B cell (primary cell): ENCODE data around the gene SLC7A5. TPM values are rescaled to one million over a fixed set of nuclear protein-coding genes. Genes with fewer than 3 reads are reported as not detected.

Source experiments
- ATAC-seq: fragments of 200-7000 bp; cut with Tn5 transposase; one replicate; pipeline ENCODE4 v1.10.0; 2021; ENCODE audit warnings: low read depth, mild to moderate bottlenecking, moderate number of reproducible peaks, moderate library complexity
- CTCF ChIA-PET: fragments of 350-600 bp; sonication (Branson Sonifier 250); formaldehyde crosslinking; loops from one replicate; lab custom pipeline; 2021; ENCODE audit warnings: antibody characterized with exemption, inconsistent platforms; lab: Charles Lee
- POLR2A ChIA-PET: fragments of 350-600 bp; sonication (Branson Sonifier 250); formaldehyde crosslinking; loops from one replicate; lab custom pipeline; 2021; ENCODE audit warnings: antibody characterized with exemption; lab: Charles Lee
- DNase-seq: peaks from one replicate; pipeline ENCODE4 v3.0.0; 2013
- H2AFZ ChIP-seq: 2 replicates; pipeline ENCODE4 v1.6.1; 2012; ENCODE audit warnings: mild to moderate bottlenecking, low read depth, low read length; ENCODE audit not compliant: insufficient read depth, poor library complexity, severe bottlenecking
- H3K27ac ChIP-seq, 2 donors: 1 replicate in 1 of 2; 2 replicates in 1 of 2; pipeline ENCODE4 v1.5.1; 2012 to 2013; ENCODE audit warnings: low read length in 2 of 2, mild to moderate bottlenecking in 2 of 2, moderate library complexity in 1 of 2
- H3K27me3 ChIP-seq, 4 experiments: fragments of 200-600 bp in 1 of 4; sonication (generic) in 1 of 4; replicated peaks in 1 of 4; 1 replicate in 2 of 4; 2 replicates in 2 of 4; pipeline versions ENCODE4 v1.6.1 to v1.7.0; 2013 to 2016; ENCODE audit warnings: low read length in 3 of 4, mild to moderate bottlenecking in 2 of 4, mixed read lengths in 1 of 4, moderate library complexity in 1 of 4; ENCODE audit not compliant: insufficient read depth in 4 of 4, control insufficient read depth in 3 of 4; ENCODE audit errors: control extremely low read depth in 1 of 4
- H3K36me3 ChIP-seq, 2 experiments: replicated peaks in 1 of 2; 1 replicate in 1 of 2; 2 replicates in 1 of 2; pipeline versions ENCODE4 v1.6.1 to v1.7.1; 2013; ENCODE audit warnings: low read length in 1 of 2; ENCODE audit not compliant: insufficient read depth in 2 of 2, control insufficient read depth in 1 of 2; ENCODE audit errors: control extremely low read depth in 1 of 2, extremely low read depth in 1 of 2
- H3K4me1 ChIP-seq, 2 donors: fragments of 200-600 bp in 1 of 2; sonication (generic) in 1 of 2; 1 replicate in 1 of 2; 2 replicates in 1 of 2; pipeline versions ENCODE4 v1.5.1 to v1.6.1; 2013 to 2017; ENCODE audit warnings: low read length in 2 of 2; ENCODE audit not compliant: control insufficient read depth in 2 of 2, insufficient read depth in 2 of 2
- H3K4me2 ChIP-seq: replicated peaks from 2 replicates; pipeline ENCODE3; 2012; ENCODE audit warnings: mild to moderate bottlenecking, low read depth, low read length; ENCODE audit not compliant: poor library complexity, severe bottlenecking
- H3K4me3 ChIP-seq, 5 experiments: fragments of 200-600 bp in 1 of 5; sonication (generic) in 1 of 5; 1 replicate in 3 of 5; 2 replicates in 2 of 5; pipeline versions ENCODE4 v1.5.1 to v1.7.0; 2011 to 2016; ENCODE audit warnings: low read length in 4 of 5, mild to moderate bottlenecking in 4 of 5, low read depth in 2 of 5, control low read depth in 1 of 5, moderate library complexity in 1 of 5; ENCODE audit not compliant: insufficient read depth in 1 of 5; ENCODE audit errors: control extremely low read depth in 1 of 5, extremely low read depth in 1 of 5
- H3K79me2 ChIP-seq: fragments of 200-600 bp; sonication (generic); one replicate; pipeline ENCODE4 v1.6.0; 2016; ENCODE audit warnings: low read length; ENCODE audit not compliant: control insufficient read depth, insufficient read depth
- H3K9ac ChIP-seq: fragments of 200-600 bp; sonication (generic); 2 replicates; pipeline ENCODE4 v1.6.1; 2017; ENCODE audit warnings: mild to moderate bottlenecking, low read length, moderate library complexity
- H3K9me3 ChIP-seq, 3 donors: one replicate each; pipeline versions ENCODE4 v1.6.1 to v1.7.1; 2013; ENCODE audit warnings: low read length in 2 of 3; ENCODE audit not compliant: control insufficient read depth in 2 of 3, insufficient read depth in 1 of 3; ENCODE audit errors: control extremely low read depth in 1 of 3
- H4K20me1 ChIP-seq: 2 replicates; pipeline ENCODE4 v1.6.0; 2012; ENCODE audit warnings: mild to moderate bottlenecking, low read length; ENCODE audit not compliant: insufficient read depth, control insufficient read depth, poor library complexity, severe bottlenecking
- H3K27ac Mint-ChIP-seq: one replicate; pipeline ENCODE4 v1.8.0; 2021; ENCODE audit warnings: mixed read lengths
- H3K27me3 Mint-ChIP-seq: one replicate; pipeline ENCODE4 v1.8.0; 2021; ENCODE audit warnings: mixed read lengths
- H3K4me1 Mint-ChIP-seq: one replicate; pipeline ENCODE4 v1.8.0; 2021; ENCODE audit warnings: mixed read lengths
- H3K4me3 Mint-ChIP-seq: one replicate; pipeline ENCODE4 v1.8.0; 2021; ENCODE audit warnings: mixed read lengths
- H3K9me3 Mint-ChIP-seq: one replicate; pipeline ENCODE4 v1.8.0; 2022; ENCODE audit warnings: mixed read lengths; ENCODE audit not compliant: insufficient read depth
- EZH2 ChIP-seq: IDR thresholded peaks from 2 replicates; pipeline ENCODE4 v1.6.1; 2012; ENCODE audit warnings: borderline replicate concordance, low read depth, mild to moderate bottlenecking, moderate library complexity, low read length; ENCODE audit not compliant: insufficient read depth, poor library complexity, severe bottlenecking
- WGBS: methylation state at CpG from one replicate; pipeline ENCODE4 v1.1.5; 2013; ENCODE audit warnings: missing lambda C conversion rate; ENCODE audit not compliant: insufficient coverage; 5-methylcytosine and 5-hydroxymethylcytosine counted together
- intact Hi-C: fragments of 100-400 bp; cut with micrococcal nuclease; formaldehyde crosslinking; loops from one replicate; pipeline ENCODE4 v1.10.0; 2022
- polyA plus RNA-seq: library from polyadenylated mRNA; depleted of rRNA; stranded (reverse); fragments of >200 nt; gene quantifications from 2 replicates; pipeline ENCODE4 v1.2.3, GENCODE V29; 2012
- total RNA-seq, 2 donors: library from RNA; stranded (reverse); fragments of 120-200 nt in 1 of 2; gene quantifications; 1 replicate in 1 of 2; 2 replicates in 1 of 2; pipeline versions ENCODE4 v1.2.3 to v1.2.4, GENCODE V29; 2013 to 2022
- TF ChIP-seq, protein P1 (sequence below): fragments of 200-600 bp; IDR thresholded peaks from one replicate; pipeline ENCODE4 v1.8.0; 2022; ENCODE audit warnings: antibody characterized with exemption, mild to moderate bottlenecking

The SLC7A5 gene
- total and polyA plus RNA-seq, 2 donors (not counting 1 experiment from before 2014, with no cell fraction given), result 2.5 to 20.9 TPM

DNA sequence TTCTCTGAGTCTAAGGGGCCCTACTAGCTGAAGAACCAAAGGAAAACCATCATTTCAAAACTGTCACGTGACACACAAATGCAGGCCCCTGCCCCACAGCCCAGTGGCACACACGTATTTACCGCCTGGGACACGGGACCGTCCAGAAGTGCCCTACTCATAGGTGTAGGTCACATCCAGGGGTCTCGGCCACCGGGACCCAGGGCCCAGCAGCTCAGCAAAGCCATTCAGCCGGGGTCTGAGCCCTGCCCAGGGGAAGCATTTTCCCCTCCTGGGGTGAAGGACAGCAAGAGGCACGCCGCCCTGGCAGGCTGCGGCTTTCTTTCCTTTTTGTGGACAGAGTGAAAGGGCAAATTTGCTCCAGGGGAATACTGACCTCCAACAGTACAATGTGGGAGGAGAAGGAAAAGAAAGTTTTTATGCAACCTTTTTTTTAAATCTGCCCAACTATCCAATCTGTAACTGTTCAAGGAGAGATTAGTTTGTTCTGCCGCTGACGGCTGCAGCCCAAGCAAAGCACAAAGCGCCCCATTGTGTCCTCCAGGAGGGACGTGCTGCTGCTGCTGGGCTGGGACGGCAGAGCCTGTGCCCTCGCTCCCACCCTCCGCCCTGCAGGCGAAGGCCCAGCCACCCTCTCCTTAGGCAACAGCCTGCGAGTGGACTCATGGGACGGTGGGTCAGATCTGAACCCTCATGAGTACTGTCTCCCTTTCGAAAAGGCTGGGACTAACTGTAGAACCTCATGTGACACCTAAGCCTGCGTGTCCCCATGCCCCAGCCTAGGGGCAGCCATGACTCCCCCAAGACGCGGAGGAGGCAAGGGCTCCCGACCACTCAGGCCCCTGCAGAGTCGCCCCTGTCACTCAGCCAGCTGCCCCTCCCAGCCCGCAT is 21.3 kb downstream of the SLC7A5 start:
- Mint-ChIP-seq H3K27me3 (no peaks in the 10 kb centered on the region), H3K4me3 (no peak overlapping the region), H3K27ac (no peak overlapping the region), H3K4me1 (peaks cover 11% of the 10 kb centered on the region), H3K9me3 (no peaks in the 10 kb centered on the region)
- intact Hi-C loops, result no loop called here
- ATAC-seq (no peak), DNase-seq (no peak)
- Histone ChIP-seq H3K9me3 (no peaks in the 10 kb centered on the region), H3K79me2 (peaks cover 11% of the 10 kb centered on the region), H3K36me3 (peaks cover 0 to 2% of the 10 kb centered on the region in 2 experiments), H3K4me2 (no peak overlapping the region), H3K9ac (no peak overlapping the region), H4K20me1 (no peaks in the 10 kb centered on the region), H3K4me3 (no peak overlapping the region), H3K27me3 (no peaks in the 10 kb centered on the region), H3K4me1 (peaks cover 0 to 14% of the 10 kb centered on the region in 2 donors), H3K27ac (no peak overlapping the region), H2AFZ (no peak overlapping the region)
- TF ChIP-seq, protein P1, sequence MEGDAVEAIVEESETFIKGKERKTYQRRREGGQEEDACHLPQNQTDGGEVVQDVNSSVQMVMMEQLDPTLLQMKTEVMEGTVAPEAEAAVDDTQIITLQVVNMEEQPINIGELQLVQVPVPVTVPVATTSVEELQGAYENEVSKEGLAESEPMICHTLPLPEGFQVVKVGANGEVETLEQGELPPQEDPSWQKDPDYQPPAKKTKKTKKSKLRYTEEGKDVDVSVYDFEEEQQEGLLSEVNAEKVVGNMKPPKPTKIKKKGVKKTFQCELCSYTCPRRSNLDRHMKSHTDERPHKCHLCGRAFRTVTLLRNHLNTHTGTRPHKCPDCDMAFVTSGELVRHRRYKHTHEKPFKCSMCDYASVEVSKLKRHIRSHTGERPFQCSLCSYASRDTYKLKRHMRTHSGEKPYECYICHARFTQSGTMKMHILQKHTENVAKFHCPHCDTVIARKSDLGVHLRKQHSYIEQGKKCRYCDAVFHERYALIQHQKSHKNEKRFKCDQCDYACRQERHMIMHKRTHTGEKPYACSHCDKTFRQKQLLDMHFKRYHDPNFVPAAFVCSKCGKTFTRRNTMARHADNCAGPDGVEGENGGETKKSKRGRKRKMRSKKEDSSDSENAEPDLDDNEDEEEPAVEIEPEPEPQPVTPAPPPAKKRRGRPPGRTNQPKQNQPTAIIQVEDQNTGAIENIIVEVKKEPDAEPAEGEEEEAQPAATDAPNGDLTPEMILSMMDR, result no peak
- no peak for TF ChIP-seq EZH2
- ChIA-PET POLR2A (no interaction called here), CTCF (interaction anchor here (1.3 to 5.3 kb wide), 5 partner anchors 15 to 69 kb away, joined by 4 to 47 read pairs (median 16); no protein-coding TSS in a partner anchor)
- WGBS, result 96% methylated on average over 26 of the region's 28 CpGs

DNA sequence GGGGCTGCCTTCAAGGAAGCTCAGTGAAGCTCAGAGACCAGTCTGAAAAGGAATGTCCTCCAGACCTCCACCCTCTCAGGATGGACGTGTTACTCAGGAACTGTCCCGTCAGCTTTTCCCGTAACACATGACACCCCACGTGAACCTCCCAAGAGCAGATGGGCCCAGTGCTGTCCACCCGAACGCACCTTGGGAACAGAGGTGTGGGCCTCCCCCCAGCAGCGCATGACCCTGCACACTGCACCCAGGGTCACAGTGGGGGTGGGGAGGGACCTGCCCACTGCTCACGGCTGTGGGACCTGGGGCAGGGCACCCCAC is 21.9 kb downstream of the SLC7A5 start:
- no peak overlapping the region for H3K27ac Mint-ChIP-seq
- TF ChIP-seq, protein P1, result no peak
- no peak for TF ChIP-seq EZH2
- ATAC-seq (no peak), DNase-seq (no peak)
- Histone ChIP-seq H2AFZ (no peak overlapping the region), H3K9ac (no peak overlapping the region), H4K20me1 (no peaks in the 10 kb centered on the region), H3K27me3 (no peaks in the 10 kb centered on the region), H3K4me2 (no peak overlapping the region), H3K79me2 (peaks cover 11% of the 10 kb centered on the region), H3K9me3 (no peaks in the 10 kb centered on the region), H3K36me3 (peaks cover 0 to 2% of the 10 kb centered on the region in 2 experiments), H3K27ac (no peak overlapping the region), H3K4me1 (peaks cover 0 to 20% of the 10 kb centered on the region in 2 donors), H3K4me3 (no peak overlapping the region)
- H3K4me3 Mint-ChIP-seq, result no peak overlapping the region
- ChIA-PET CTCF (interaction anchor here (1.3 to 5.3 kb wide), 3 partner anchors 24 to 68 kb away, joined by 4 to 47 read pairs (median 12); no protein-coding TSS in a partner anchor), POLR2A (no interaction called here)
- H3K4me1 Mint-ChIP-seq, result peaks cover 12% of the 10 kb centered on the region
- H3K27me3 Mint-ChIP-seq, result no peaks in the 10 kb centered on the region
- 97% methylated on average over 7 of the region's 8 CpGs for WGBS
- H3K9me3 Mint-ChIP-seq, result no peaks in the 10 kb centered on the region
- intact Hi-C loops, result no loop called here
